CD4-positive, alpha-beta T cell (primary cell): Measurements from ENCODE around the gene SYNE1. TPM values are rescaled to one million over a fixed set of nuclear protein-coding genes. Genes with fewer than 3 reads are reported as not detected.

Experiments used
- ATAC-seq: fragments of 200-7000 bp; cut with Tn5 transposase; one replicate; pipeline ENCODE4 v1.10.0; 2022; ENCODE audit warnings: mild to moderate bottlenecking; ENCODE audit not compliant: poor library complexity
- CTCF ChIA-PET: fragments of 350-600 bp; sonication (Branson Sonifier 250); formaldehyde crosslinking; loops from one replicate; lab custom pipeline; 2021; ENCODE audit warnings: antibody characterized with exemption, inconsistent platforms; lab: Charles Lee
- POLR2A ChIA-PET: fragments of 350-600 bp; sonication (Branson Sonifier 250); formaldehyde crosslinking; loops from one replicate; lab custom pipeline; 2021; ENCODE audit warnings: antibody characterized with exemption, inconsistent platforms; lab: Charles Lee
- DNase-seq, 14 experiments: peaks; one replicate each; pipeline ENCODE4 v3.0.0-alpha.2; 2013 to 2020; ENCODE audit warnings: mixed read lengths in 2 of 14
- H3K27ac ChIP-seq, 2 donors: one replicate each; pipeline versions ENCODE4 v1.5.1 to v1.7.0; 2013; ENCODE audit warnings: low read length in 2 of 2, low read depth in 1 of 2, mild to moderate bottlenecking in 1 of 2
- H3K27me3 ChIP-seq, 2 experiments: 1 replicate in 1 of 2; 2 replicates in 1 of 2; pipeline versions ENCODE4 v1.6.1 to v1.7.0; 2013; ENCODE audit warnings: low read length in 2 of 2, control low read depth in 1 of 2, mild to moderate bottlenecking in 1 of 2, moderate library complexity in 1 of 2; ENCODE audit not compliant: insufficient read depth in 2 of 2, control insufficient read depth in 1 of 2
- H3K36me3 ChIP-seq: one replicate; pipeline ENCODE4 v1.6.1; 2013; ENCODE audit warnings: low read length, control low read depth; ENCODE audit not compliant: insufficient read depth
- H3K4me1 ChIP-seq: one replicate; pipeline ENCODE4 v1.6.1; 2013; ENCODE audit warnings: low read length, control low read depth; ENCODE audit not compliant: insufficient read depth
- H3K4me3 ChIP-seq: one replicate; pipeline ENCODE4 v1.5.1; 2013; ENCODE audit warnings: mild to moderate bottlenecking, low read length, moderate library complexity
- H3K9me3 ChIP-seq, 2 experiments: 1 replicate in 1 of 2; 2 replicates in 1 of 2; pipeline versions ENCODE4 v1.6.1 to v1.7.0; 2013; ENCODE audit warnings: low read length in 2 of 2, mild to moderate bottlenecking in 2 of 2, control low read depth in 1 of 2, moderate library complexity in 1 of 2; ENCODE audit not compliant: control insufficient read depth in 1 of 2, insufficient read depth in 1 of 2
- H3K27ac Mint-ChIP-seq: one replicate; pipeline ENCODE4 v1.8.0; 2020; ENCODE audit warnings: mixed read lengths
- H3K27me3 Mint-ChIP-seq: one replicate; pipeline ENCODE4 v1.8.0; 2021; ENCODE audit warnings: mixed read lengths
- H3K36me3 Mint-ChIP-seq: one replicate; pipeline ENCODE4 v1.8.0; 2021; ENCODE audit warnings: low read depth, mixed read lengths
- H3K4me1 Mint-ChIP-seq: one replicate; pipeline ENCODE4 v1.8.0; 2021; ENCODE audit warnings: low read depth, mixed read lengths
- H3K4me3 Mint-ChIP-seq: one replicate; pipeline ENCODE4 v1.8.0; 2020; ENCODE audit warnings: mild to moderate bottlenecking, mixed read lengths
- H3K9me3 Mint-ChIP-seq: one replicate; pipeline ENCODE4 v1.8.0; 2020; ENCODE audit warnings: mixed read lengths
- intact Hi-C, 2 experiments: fragments of 100-400 bp; cut with DNase I in 1 of 2; cut with micrococcal nuclease in 1 of 2; formaldehyde crosslinking; loops; one replicate each; pipeline versions ENCODE4 v1.15.1 to v1.9.0; 2023 to 2025; cut with DNase I, micrococcal nuclease
- total RNA-seq, 174 experiments: library from RNA in 2 of 174; stranded (reverse) in 2 of 174; gene quantifications; one replicate each; pipeline ENCODE4 v1.2.3 and lab custom pipeline; 2021 to 2026
- TF ChIP-seq, protein P1 (sequence below): fragments of 200-600 bp; IDR thresholded peaks from one replicate; pipeline ENCODE4 v1.8.0; 2022; ENCODE audit warnings: antibody characterized with exemption, mild to moderate bottlenecking

The SYNE1 gene
- total RNA-seq, 2 experiments from 2014 or later, result 94.9 to 108 TPM

- H3K4me3 Mint-ChIP-seq, result no peak overlapping the region
- no peaks in the 10 kb centered on the region for H3K27me3 Mint-ChIP-seq
- Histone ChIP-seq H3K4me3 (no peak overlapping the region), H3K27me3 (no peaks in the 10 kb centered on the region), H3K27ac (no peak overlapping the region), H3K9me3 (peaks cover 0 to 4% of the 10 kb centered on the region in 2 experiments), H3K36me3 (peaks cover 78% of the 10 kb centered on the region), H3K4me1 (no peaks in the 10 kb centered on the region)
- ATAC-seq (no peak), DNase-seq (no peak)
- ChIA-PET POLR2A (no interaction called here), CTCF (no interaction called here)
- peaks cover 90% of the 10 kb centered on the region for H3K36me3 Mint-ChIP-seq
- H3K27ac Mint-ChIP-seq, result no peak overlapping the region
- intact Hi-C loops, result loop anchor here in 1 of 2 experiments (10.0 kb wide), 2 partner anchors 358 to 678 kb away; no protein-coding TSS in a partner anchor
- H3K9me3 Mint-ChIP-seq, result peaks cover 2% of the 10 kb centered on the region
- TF ChIP-seq, protein P1, sequence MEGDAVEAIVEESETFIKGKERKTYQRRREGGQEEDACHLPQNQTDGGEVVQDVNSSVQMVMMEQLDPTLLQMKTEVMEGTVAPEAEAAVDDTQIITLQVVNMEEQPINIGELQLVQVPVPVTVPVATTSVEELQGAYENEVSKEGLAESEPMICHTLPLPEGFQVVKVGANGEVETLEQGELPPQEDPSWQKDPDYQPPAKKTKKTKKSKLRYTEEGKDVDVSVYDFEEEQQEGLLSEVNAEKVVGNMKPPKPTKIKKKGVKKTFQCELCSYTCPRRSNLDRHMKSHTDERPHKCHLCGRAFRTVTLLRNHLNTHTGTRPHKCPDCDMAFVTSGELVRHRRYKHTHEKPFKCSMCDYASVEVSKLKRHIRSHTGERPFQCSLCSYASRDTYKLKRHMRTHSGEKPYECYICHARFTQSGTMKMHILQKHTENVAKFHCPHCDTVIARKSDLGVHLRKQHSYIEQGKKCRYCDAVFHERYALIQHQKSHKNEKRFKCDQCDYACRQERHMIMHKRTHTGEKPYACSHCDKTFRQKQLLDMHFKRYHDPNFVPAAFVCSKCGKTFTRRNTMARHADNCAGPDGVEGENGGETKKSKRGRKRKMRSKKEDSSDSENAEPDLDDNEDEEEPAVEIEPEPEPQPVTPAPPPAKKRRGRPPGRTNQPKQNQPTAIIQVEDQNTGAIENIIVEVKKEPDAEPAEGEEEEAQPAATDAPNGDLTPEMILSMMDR, result no peak
- H3K4me1 Mint-ChIP-seq, result peaks cover 12% of the 10 kb centered on the region
Measured at GRCh38 chr6:152122434-152122833, 514.7 kb downstream of the SYNE1 start.

DNA sequence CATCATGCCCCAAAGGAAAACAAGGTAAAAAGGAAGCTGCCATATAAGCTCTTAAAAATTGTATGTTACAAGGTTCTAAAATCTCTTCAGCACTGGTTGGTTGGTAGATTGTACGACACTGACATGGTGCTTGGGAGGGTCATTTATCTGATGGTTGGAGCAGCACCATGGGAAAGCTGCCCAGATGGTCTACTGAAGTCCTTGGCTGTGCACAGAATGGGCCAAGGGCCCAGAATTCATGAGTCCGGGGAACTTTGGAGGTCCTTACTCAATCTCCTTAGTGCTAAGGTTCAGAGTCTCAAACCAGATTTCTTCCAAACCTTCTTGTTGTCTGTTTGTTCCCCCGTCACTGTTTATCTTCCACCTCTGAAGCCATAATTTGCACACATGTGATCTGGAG lies 515.3 kb downstream of the SYNE1 start:
- Histone ChIP-seq H3K27me3 (no peaks in the 10 kb centered on the region), H3K9me3 (peaks cover 0 to 4% of the 10 kb centered on the region in 2 experiments), H3K36me3 (peaks cover 73% of the 10 kb centered on the region), H3K4me1 (no peaks in the 10 kb centered on the region), H3K27ac (no peak overlapping the region), H3K4me3 (no peak overlapping the region)
- POLR2A ChIA-PET, result no interaction called here
- Mint-ChIP-seq H3K36me3 (peaks cover 86% of the 10 kb centered on the region), H3K27me3 (no peaks in the 10 kb centered on the region), H3K27ac (peak overlapping the region; percentile 10), H3K9me3 (peaks cover 2% of the 10 kb centered on the region), H3K4me3 (no peak overlapping the region), H3K4me1 (peaks cover 17% of the 10 kb centered on the region)
- TF ChIP-seq, protein P1, result no peak
- CTCF ChIA-PET, result no interaction called here
- intact Hi-C loops, result loop anchor here in 1 of 2 experiments (10.0 kb wide), 2 partner anchors 357 to 677 kb away; no protein-coding TSS in a partner anchor
- ATAC-seq (no peak), DNase-seq (no peak)

DNA sequence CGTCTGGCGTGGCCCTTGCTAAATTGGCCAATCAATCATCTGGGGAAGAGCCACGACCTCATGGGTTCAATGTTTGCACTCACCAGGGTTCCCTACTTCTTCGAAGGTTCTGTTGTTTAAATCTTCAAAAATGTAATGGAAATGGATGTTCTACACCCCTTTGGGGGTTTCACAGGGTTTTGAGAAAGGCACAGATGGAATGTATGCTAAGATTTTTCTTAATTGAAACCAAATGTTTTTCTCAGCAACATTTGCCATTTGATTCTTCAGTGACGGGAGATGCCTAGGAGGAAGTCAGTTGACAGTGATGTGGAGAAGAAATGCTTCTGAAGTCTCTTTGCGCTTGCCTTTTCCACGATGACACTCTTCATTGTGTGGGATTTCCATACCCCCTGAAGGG lies 517.3 kb downstream of the SYNE1 start:
- DNase-seq, result no peak
- peaks cover 20% of the 10 kb centered on the region for H3K4me1 Mint-ChIP-seq
- peaks cover 65% of the 10 kb centered on the region for H3K36me3 Mint-ChIP-seq
- Histone ChIP-seq H3K4me1 (no peaks in the 10 kb centered on the region), H3K27me3 (no peaks in the 10 kb centered on the region), H3K27ac (no peak overlapping the region), H3K36me3 (peaks cover 57% of the 10 kb centered on the region), H3K4me3 (no peak overlapping the region), H3K9me3 (peaks cover 0 to 4% of the 10 kb centered on the region in 2 experiments)
- ChIA-PET POLR2A (interaction anchor here (0.7 kb wide), 1 partner anchor 33 kb away, joined by 3 read pairs; no protein-coding TSS in a partner anchor), CTCF (no interaction called here)
- H3K4me3 Mint-ChIP-seq, result no peak overlapping the region
- no peak for ATAC-seq
- H3K27ac Mint-ChIP-seq, result no peak overlapping the region
- TF ChIP-seq, protein P1, result no peak
- H3K9me3 Mint-ChIP-seq, result peaks cover 2% of the 10 kb centered on the region
- intact Hi-C loops, result loop anchor here in 1 of 2 experiments (10.0 kb wide), 2 partner anchors 355 to 675 kb away; no protein-coding TSS in a partner anchor
- no peaks in the 10 kb centered on the region for H3K27me3 Mint-ChIP-seq
